Liver (tissue), 3 donors: Measurements from ENCODE around the gene ZNF777.

Experiments used
- GABPA ChIP-seq, 2 donors: IDR thresholded peaks in 1 of 2; conservative IDR thresholded peaks in 1 of 2; 2 replicates each; pipeline ENCODE4 v1.6.1; 2016; ENCODE audit warnings: antibody characterized with exemption in 2 of 2, mild to moderate bottlenecking in 1 of 2, moderate library complexity in 1 of 2
- RXRA ChIP-seq, 2 donors: IDR thresholded peaks; 2 replicates each; pipeline ENCODE4 v1.6.1; 2017 to 2018; ENCODE audit warnings: antibody characterized with exemption in 2 of 2, mild to moderate bottlenecking in 1 of 2
- SP1 ChIP-seq: IDR thresholded peaks from 2 replicates; pipeline ENCODE4 v1.6.1; 2018; ENCODE audit warnings: antibody characterized with exemption, mild to moderate bottlenecking
- TAF1 ChIP-seq: conservative IDR thresholded peaks from 2 replicates; pipeline ENCODE4 v1.6.1; 2016; ENCODE audit warnings: antibody characterized with exemption, mild to moderate bottlenecking
- YY1 ChIP-seq: IDR thresholded peaks from 2 replicates; pipeline ENCODE4 v1.6.1; 2016; ENCODE audit warnings: antibody characterized with exemption, mild to moderate bottlenecking
- TF ChIP-seq, protein P1 (sequence below): fragments of 150-350 bp; IDR thresholded peaks from 2 replicates; pipeline ENCODE4 v1.5.1; 2017; ENCODE audit warnings: improper control_type of control experiment, low read depth, low read length; ENCODE audit not compliant: missing input control
- TF ChIP-seq, protein P2 (sequence below): IDR thresholded peaks from 2 replicates; pipeline ENCODE4 v1.6.1; 2016; ENCODE audit warnings: antibody characterized with exemption
- TF ChIP-seq, protein P3 (sequence below): IDR thresholded peaks from 2 replicates; pipeline ENCODE4 v1.6.1; 2016; ENCODE audit warnings: antibody characterized with exemption
- donor health status: healthy.
- donor health status: healthy.

DNA sequence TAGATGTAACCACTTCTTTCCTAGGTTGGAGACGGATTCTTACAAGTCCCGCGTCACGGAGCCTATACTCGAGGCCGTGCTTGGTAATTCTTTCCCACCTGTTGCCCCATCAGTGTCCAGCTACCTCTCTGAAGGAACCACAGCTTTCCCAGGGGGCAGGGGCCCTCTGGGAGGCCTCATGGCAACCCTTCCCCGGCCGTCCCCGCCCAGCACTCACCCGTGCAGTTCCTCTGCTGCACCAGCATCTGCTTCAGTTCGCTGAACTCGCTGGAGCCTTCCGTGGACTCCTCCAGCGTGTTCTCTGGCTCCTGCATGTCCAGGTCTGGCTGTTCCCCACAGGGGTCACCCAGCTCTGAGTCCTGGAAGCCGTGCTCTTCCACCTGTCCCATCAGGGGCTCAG is 24.5 kb downstream of the ZNF777 start:
- TF ChIP-seq RXRA (IDR thresholded peaks at IDR 0.05): no peak
- TF ChIP-seq, protein P1, sequence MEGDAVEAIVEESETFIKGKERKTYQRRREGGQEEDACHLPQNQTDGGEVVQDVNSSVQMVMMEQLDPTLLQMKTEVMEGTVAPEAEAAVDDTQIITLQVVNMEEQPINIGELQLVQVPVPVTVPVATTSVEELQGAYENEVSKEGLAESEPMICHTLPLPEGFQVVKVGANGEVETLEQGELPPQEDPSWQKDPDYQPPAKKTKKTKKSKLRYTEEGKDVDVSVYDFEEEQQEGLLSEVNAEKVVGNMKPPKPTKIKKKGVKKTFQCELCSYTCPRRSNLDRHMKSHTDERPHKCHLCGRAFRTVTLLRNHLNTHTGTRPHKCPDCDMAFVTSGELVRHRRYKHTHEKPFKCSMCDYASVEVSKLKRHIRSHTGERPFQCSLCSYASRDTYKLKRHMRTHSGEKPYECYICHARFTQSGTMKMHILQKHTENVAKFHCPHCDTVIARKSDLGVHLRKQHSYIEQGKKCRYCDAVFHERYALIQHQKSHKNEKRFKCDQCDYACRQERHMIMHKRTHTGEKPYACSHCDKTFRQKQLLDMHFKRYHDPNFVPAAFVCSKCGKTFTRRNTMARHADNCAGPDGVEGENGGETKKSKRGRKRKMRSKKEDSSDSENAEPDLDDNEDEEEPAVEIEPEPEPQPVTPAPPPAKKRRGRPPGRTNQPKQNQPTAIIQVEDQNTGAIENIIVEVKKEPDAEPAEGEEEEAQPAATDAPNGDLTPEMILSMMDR: no peak
- no peak for TF ChIP-seq TAF1
- no peak for TF ChIP-seq SP1
- TF ChIP-seq, protein P2, sequence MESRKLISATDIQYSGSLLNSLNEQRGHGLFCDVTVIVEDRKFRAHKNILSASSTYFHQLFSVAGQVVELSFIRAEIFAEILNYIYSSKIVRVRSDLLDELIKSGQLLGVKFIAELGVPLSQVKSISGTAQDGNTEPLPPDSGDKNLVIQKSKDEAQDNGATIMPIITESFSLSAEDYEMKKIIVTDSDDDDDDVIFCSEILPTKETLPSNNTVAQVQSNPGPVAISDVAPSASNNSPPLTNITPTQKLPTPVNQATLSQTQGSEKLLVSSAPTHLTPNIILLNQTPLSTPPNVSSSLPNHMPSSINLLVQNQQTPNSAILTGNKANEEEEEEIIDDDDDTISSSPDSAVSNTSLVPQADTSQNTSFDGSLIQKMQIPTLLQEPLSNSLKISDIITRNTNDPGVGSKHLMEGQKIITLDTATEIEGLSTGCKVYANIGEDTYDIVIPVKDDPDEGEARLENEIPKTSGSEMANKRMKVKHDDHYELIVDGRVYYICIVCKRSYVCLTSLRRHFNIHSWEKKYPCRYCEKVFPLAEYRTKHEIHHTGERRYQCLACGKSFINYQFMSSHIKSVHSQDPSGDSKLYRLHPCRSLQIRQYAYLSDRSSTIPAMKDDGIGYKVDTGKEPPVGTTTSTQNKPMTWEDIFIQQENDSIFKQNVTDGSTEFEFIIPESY: no peak
- TF ChIP-seq, protein P3, sequence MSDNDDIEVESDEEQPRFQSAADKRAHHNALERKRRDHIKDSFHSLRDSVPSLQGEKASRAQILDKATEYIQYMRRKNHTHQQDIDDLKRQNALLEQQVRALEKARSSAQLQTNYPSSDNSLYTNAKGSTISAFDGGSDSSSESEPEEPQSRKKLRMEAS: no peak
- TF ChIP-seq YY1: no peak
- TF ChIP-seq GABPA (IDR thresholded peaks at IDR 0.05 in 1 of 2, conservative IDR thresholded peaks at IDR 0.05 in 1 of 2): no peak
